ENCODE results near the gene ARSA. TPM values are rescaled to one million over a fixed set of nuclear protein-coding genes. Genes with fewer than 3 reads are reported as not detected.
A peak's percentile ranks its signal among the peaks of the same experiment; 100 is the strongest.

ARSA gene
- total RNA-seq, 1 donor from 2014 or later, result 44.2 TPM

DNA sequence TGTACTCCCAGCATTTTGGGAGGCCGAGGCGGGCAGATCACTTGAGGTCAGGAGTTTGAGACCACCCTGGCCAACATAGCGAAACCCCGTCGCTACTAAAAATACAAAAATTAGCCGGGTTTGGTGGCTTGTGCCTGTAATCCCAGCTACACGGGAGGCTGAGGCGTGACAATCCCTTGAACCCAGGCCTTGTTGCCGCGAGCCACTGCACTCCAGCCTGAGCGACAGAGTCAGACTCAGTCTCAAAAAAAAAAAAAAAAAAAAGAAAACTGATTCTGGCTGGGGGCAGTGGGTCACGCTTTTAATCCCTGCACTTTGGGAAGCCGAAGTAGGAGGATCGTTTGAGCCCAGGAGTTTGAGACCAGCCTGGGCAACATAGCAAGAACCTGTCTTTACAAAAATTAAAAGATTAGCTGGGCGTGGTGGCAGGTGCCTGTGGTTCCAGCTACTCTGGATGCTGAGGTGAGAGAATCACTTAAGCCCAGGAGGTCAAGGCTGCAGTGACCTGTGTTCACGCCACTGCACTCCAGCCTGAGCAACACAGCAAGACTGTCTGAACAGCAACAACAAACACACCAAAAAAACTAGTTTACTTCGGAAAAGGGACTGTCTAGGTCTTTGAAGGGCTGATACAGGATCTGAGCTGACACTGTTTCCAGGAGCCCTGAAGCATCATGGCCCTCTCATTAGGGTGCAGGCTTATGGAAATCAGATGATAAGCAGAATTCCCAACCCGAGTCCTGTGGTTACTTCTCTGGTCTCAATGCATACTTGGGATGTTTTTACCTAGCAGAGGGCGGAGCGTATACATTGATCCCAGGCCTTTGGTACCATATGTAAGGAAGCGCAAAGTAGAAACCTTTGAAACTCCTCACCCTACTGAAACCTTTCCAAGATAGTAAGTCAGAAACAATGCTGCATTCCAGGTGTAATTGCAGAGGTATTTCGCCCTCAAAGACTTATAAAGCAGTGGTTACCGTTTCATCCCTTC lies 43.6 kb downstream of the ARSA start:
- Histone ChIP-seq H3K4me1 (peaks cover 20% of the 10 kb centered on the region), H3K27ac (no peak overlapping the region), H3K9me3 (no peaks in the 10 kb centered on the region), H3K4me3 (no peak overlapping the region), H3K36me3 (no peaks in the 10 kb centered on the region), H3K27me3 (no peaks in the 10 kb centered on the region)
- intact Hi-C loops (cut with DNase I), result loop anchor here (5.0 kb wide), 2 partner anchors 42 to 57 kb away; partner anchors contain the start of gene SCO2
- DNase-seq (ENCODE audit: extremely low spot score in 2 of 2), result no peak
- TF ChIP-seq POLR2A (IDR thresholded peaks at IDR 0.05) (no peak), POLR2AphosphoS5 (IDR thresholded peaks at IDR 0.05; ENCODE audit: insufficient read depth in 1 of 2, low read depth in 1 of 2) (no peak)
- TF ChIP-seq, protein P1, sequence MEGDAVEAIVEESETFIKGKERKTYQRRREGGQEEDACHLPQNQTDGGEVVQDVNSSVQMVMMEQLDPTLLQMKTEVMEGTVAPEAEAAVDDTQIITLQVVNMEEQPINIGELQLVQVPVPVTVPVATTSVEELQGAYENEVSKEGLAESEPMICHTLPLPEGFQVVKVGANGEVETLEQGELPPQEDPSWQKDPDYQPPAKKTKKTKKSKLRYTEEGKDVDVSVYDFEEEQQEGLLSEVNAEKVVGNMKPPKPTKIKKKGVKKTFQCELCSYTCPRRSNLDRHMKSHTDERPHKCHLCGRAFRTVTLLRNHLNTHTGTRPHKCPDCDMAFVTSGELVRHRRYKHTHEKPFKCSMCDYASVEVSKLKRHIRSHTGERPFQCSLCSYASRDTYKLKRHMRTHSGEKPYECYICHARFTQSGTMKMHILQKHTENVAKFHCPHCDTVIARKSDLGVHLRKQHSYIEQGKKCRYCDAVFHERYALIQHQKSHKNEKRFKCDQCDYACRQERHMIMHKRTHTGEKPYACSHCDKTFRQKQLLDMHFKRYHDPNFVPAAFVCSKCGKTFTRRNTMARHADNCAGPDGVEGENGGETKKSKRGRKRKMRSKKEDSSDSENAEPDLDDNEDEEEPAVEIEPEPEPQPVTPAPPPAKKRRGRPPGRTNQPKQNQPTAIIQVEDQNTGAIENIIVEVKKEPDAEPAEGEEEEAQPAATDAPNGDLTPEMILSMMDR (IDR thresholded peaks at IDR 0.05), result no peak

- peak overlapping the region; percentile 70 for H3K27ac ChIP-seq
- H3K36me3 ChIP-seq, result no peaks in the 10 kb centered on the region
- intact Hi-C loops (cut with DNase I), result loop anchor here (5.0 kb wide), 2 partner anchors 41 to 56 kb away; partner anchors contain the start of gene SCO2
- peak overlapping the region; percentile 77 to 81 for H3K4me3 ChIP-seq
- no peak for DNase-seq (ENCODE audit: extremely low spot score in 2 of 2)
- H3K27me3 ChIP-seq, result no peaks in the 10 kb centered on the region
- H3K4me1 ChIP-seq, result peaks cover 25% of the 10 kb centered on the region
- no peak for TF ChIP-seq POLR2A (IDR thresholded peaks at IDR 0.05)
- TF ChIP-seq POLR2AphosphoS5 (IDR thresholded peaks at IDR 0.05; ENCODE audit: insufficient read depth in 1 of 2, low read depth in 1 of 2), result no peak
- TF ChIP-seq, protein P1 (IDR thresholded peaks at IDR 0.05), result no peak
- no peaks in the 10 kb centered on the region for H3K9me3 ChIP-seq
Measured at GRCh38 chr22:50583294-50583861, 44.6 kb downstream of the ARSA start.

GRCh38 chr22:50582493-50583293 lies 45.3 kb downstream of the ARSA start, which contains the start of gene CHKB:
CHKB (minus strand) TSS chr22:50582849; CDS start chr22:50582781, 68 bp downstream.
- TF ChIP-seq, protein P1 (IDR thresholded peaks at IDR 0.05), result no peak
- TF ChIP-seq POLR2AphosphoS5 (IDR thresholded peaks at IDR 0.05; ENCODE audit: insufficient read depth in 1 of 2, low read depth in 1 of 2) (peak; percentile 76 to 86), POLR2A (IDR thresholded peaks at IDR 0.05) (peak; percentile 66 to 93)
- Histone ChIP-seq H3K9me3 (no peaks in the 10 kb centered on the region), H3K27me3 (no peaks in the 10 kb centered on the region), H3K36me3 (no peaks in the 10 kb centered on the region), H3K27ac (peak within 1 kb of the TSS; percentile 97), H3K4me1 (peaks cover 28% of the 10 kb centered on the region), H3K4me3 (peak within 1 kb of the TSS; percentile 77 to 81)
- DNase-seq (ENCODE audit: extremely low spot score in 2 of 2), result peak in 1 of 2 donors; percentile 97
- intact Hi-C loops (cut with DNase I), result loop anchor here (5.0 kb wide), 2 partner anchors 40 to 55 kb away; partner anchors contain the start of gene SCO2

- H3K4me1 ChIP-seq, result peaks cover 28% of the 10 kb centered on the region
- TF ChIP-seq POLR2AphosphoS5 (IDR thresholded peaks at IDR 0.05; ENCODE audit: insufficient read depth in 1 of 2, low read depth in 1 of 2) (no peak), POLR2A (IDR thresholded peaks at IDR 0.05) (no peak)
- TF ChIP-seq, protein P1 (IDR thresholded peaks at IDR 0.05), result no peak
- peak overlapping the region; percentile 77 to 81 for H3K4me3 ChIP-seq
- H3K36me3 ChIP-seq, result no peaks in the 10 kb centered on the region
- no peak for DNase-seq (ENCODE audit: extremely low spot score in 2 of 2)
- no peaks in the 10 kb centered on the region for H3K27me3 ChIP-seq
- H3K27ac ChIP-seq, result peak overlapping the region; percentile 97
- no peaks in the 10 kb centered on the region for H3K9me3 ChIP-seq
- intact Hi-C loops (cut with DNase I), result loop anchor here (5.0 kb wide), 2 partner anchors 40 to 55 kb away; partner anchors contain the start of gene SCO2
Measured at GRCh38 chr22:50581950-50582492, 45.9 kb downstream of the ARSA start.
